HG03045 (cell line): ENCODE data around the gene GPAT3.
A peak's percentile ranks its signal among the peaks of the same experiment; 100 is the strongest.
"Not testable (repeated sequence)": the region's sequence is repeated elsewhere in the genome, so short reads cannot be mapped to it uniquely, and the experiment has no call there.

Experiments used
- ATAC-seq: cut with Tn5 transposase; IDR thresholded peaks from one replicate; pipeline ENCODE4 v1.9.1; 2021; ENCODE audit warnings: mild to moderate bottlenecking, moderate library complexity; ENCODE audit not compliant: unreplicated experiment

The GPAT3 gene

DNA sequence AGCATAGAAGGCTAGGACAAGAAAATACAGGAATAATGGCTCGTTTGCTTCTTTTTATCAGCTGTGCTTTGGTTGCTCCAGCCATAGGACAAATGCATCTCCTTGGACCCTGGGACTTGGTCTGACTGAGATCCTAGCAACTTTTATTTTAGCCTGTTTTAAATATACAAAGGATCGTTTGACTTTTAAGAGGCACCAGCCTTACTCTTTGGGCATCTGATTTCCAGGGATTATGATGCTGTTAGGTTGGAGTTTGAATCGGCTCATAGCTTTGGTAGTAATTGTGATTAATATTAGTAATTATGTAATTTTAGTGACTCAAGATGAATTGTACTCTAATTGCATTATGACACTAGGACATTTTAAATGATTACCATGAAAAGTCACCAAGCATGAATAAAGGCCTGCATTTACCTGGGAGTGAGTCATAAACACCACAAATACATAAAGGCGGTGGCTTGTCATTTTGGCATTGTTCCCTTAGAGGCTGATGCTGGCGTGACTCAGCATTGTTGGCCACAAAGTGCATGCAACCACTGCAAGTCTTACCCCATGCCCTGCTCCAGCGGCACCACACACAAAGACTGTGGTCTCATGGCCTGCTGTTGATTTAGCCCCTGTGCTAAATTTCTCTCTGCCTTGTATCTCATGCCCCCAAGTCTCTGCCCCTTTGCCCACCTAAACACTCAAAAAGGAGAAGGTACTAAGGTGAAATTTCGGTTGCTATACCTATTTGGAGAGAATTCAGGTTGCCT is 12.4 kb downstream of the GPAT3 start:
- peak; percentile 97 for ATAC-seq

DNA sequence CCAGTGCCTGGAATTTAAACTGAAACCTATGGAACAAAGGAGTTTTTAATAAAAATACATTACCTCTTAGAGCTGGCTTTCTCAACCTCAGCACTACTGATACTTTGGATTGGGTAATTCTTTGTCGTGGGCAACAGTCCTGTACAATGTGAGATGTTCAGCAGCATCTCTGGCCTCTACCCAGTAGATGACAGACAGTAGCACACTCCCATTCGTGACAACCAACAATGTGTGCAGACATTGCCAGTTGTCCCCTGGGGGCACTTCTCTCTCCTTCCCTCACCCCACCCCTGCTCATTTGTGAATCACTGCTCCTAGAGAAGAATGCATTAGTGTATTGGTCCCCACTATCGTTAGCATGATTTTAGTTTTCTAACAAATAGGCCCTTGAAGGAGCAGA is 16.2 kb downstream of the GPAT3 start:
- ATAC-seq = no peak

DNA sequence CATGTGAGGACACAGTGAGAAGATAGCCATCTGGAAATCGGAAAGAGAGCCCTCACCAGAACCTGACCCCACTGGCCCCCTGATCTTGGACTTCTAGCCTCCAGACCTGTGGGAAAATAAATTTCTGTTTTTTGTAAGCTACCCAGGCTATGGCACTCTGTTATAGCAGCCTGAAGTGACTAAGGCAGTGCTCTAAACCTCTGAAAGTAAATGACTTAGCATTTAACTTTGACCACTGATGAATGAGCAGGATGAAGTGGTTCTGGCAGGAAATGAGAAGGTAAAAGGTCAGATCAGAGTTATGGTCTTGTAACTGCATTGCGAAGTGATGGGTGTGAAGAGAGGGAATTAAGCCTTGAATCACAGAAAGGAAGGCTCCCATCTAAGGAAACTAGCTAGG is 17.0 kb downstream of the GPAT3 start:
- ATAC-seq = no peak

DNA sequence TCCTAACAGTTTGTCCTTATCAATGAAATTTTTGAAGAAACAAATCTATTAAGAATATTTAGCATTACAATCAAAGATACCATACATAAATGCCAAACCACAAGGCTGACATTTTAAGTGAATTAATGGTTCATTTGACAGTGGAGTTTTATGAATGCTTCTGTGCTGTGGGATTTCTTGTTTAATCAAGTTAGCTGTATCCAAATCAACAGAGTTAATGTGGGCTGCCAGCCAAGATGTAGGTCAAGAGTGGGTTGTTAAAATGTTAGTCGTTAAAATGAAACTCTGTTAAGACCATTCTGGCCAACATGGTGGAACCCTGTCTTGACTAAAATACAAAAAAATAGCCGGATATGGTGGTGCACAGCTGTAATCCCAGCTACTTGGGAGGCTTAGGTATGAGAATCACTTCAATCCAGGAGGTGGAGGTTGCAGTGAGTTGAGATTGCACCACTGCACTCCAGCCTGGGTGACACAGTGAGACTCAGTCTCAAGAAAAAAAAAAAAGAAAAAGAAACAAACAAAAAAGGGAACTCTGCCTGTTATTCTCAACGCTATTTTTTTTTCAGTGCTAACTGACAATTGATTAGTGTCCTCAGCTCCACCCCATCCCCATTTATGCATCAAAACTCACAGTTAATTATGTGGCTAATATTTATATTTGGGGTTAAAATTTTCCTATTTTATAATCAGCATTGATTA is 20.2 kb downstream of the GPAT3 start:
- no peak for ATAC-seq

DNA sequence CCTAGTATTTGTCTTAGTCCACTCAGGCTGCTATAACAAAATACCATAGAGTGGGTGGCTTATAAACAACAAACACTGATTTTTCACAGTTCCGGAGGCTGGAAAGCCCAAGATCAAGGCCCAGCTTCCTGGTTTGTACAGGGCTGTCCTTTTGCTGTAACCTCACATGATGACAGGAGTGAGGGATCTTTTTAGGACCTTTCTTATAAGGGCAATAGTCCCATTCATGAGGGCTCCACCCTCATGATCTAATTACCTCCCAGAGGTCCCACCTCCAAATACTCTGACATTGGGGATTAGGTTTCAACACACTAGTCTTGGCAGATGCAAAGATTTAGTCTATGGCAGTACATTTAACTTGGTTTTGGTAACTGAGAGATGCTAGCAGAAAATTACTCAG is 20.9 kb downstream of the GPAT3 start:
- ATAC-seq = no peak

DNA sequence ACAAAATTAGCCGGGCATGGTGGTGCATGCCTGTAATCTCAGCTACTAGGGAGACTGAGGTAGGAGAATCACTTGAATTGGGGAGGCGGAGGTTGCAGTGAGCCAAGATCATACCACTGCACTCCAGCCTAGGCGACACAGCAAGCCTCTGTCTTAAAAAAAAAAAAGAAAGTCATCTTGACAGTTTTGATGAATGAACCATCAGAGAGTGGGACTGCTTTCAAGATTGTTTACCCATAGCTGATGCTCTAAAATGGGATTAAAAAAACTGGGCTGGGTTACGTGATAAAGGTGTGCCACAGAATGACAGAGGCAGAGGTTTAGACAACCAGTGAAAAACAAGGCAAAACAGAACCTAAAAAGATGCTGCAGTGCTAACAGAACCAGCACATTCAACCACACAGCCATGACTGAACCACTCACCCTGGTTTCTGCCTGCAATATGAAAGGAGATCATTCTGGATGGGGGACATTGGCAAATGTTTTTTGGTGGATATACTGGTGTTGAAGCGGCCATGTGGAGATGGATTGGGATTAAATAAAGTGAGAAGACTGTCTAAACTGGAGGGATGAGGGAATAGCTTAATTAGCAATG is 22.2 kb downstream of the GPAT3 start:
- ATAC-seq = no peak

DNA sequence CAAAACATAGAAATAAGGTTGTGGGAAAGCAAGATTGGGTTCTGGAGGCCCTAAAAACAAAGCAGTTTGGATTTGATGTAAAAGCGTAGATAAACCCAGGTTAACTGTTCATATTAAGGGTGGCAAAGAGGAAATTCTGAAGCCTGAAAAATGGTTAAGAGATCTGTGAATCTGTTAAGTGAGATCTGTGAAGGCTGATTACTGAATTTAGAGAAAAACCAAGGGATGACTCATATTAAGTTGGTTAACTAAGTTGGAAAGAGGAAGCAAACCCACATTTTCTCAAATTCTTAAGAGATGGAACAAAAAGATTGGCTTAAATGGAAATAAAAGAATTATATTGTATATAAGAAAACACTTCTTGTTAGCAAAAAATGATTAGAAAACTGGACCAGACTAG is 22.8 kb downstream of the GPAT3 start:
- no peak for ATAC-seq

DNA sequence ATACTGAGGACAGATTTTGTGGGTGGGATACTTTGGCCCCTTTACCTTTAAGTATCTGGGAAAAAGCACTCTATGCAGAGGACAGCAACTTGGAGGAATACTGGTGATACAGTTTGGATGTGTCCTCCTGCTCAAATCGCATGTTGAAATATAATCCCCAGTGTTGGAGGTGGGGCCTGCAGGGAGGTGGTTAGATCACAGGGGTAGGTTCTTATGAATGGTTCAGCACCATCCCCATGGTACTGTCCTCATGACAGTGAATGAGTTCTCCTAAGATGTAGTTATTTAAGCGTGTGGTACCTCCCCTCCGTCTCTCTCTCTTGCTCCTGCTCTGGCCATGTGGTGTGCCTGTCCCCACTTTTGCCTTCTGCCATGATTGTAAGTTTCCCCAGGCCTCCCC is 24.6 kb downstream of the GPAT3 start:
- ATAC-seq = no peak

DNA sequence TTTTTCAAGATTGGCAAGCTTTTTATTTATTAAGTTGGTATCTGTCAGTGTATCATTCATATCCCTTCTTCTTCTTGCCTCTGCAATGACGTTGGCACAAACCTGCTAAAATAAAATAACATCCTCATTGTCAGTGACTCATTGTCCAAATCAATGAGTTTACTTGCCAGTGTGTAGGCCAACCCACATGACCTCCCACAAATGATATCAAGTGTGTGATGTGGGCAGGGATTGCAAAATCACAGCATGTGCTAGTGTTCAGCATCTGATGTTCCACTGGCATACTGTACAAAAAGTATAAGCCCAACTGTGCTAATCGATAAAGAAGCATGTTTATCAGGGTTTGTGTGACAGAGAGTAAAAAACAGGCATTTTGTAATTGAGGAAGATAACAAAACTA is 25.5 kb downstream of the GPAT3 start:
- no peak for ATAC-seq

DNA sequence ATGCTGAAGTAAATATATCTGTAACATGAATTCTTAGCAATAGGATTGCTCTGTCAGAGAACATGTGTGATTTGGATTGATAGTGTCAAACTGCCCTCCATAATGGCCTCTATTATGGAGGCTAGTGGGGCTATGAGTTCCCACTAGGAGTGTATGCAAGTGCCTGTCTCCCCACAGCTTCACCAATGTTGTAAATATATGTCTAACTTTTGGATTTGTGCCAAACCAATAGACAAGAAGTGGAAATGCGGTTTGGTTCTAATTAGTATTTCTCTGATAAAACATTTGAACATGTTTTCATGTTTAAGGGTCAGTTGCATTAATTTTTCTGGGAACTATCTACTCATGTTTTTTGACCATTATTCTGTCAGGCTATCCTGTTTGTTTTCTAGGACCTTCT is 28.1 kb downstream of the GPAT3 start:
- ATAC-seq = no peak

DNA sequence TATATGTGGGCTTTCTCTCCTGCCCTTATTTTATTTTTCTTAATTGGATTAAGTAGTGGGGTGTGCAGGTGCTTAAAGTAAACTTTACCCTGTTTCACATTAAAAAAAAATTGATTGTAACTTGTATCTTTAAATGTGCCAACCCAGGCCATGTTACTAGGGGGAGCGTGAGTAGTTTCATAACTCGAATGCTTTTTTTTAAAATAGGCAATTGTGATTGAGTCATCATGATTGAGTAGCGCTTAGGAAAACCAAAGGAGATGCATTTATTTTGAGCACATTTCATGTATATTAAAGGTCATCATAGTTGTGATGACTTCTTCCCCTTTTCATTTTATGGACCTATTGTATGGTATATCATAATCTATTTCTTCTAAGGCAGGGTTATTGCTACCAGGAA is 32.2 kb downstream of the GPAT3 start:
- no peak for ATAC-seq

DNA sequence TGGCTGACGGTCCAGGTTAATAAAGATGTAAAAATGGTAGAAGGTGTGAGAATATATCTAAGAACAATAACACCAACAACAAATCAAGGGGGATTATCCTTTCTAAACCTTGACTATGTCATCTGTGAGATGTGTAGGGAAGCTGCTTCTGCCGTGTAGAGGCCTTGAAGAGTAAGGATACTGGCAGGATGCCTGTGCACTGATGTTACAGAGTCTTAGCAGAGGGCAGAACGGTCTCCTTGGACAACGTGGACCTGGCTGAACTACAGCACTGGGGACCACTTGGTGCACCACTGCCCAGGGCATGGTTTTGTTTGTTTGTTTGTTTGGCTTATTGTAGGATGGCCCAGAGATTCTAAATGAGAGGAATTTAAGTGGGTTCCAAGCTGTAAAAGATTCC is 33.5 kb downstream of the GPAT3 start:
- ATAC-seq = no peak

DNA sequence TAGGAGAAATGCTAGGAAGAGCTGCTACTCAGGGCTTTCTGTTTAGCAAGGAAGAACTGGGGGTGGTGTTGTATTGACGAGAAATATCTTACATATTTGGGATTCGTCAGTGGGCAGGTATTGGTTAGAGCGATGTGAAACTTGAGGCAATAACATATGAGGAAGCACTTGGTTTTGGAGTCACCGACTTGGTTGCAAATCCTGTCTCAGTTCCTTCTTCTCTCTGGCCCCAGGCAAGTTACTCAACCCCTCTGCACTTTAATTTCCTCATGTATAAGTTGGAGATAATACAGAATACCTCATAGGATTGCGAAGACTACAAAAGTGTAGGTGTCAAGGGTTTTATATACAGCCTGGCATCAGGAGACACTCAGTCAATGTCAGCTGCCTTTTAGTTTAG is 34.1 kb downstream of the GPAT3 start:
- ATAC-seq = no peak

DNA sequence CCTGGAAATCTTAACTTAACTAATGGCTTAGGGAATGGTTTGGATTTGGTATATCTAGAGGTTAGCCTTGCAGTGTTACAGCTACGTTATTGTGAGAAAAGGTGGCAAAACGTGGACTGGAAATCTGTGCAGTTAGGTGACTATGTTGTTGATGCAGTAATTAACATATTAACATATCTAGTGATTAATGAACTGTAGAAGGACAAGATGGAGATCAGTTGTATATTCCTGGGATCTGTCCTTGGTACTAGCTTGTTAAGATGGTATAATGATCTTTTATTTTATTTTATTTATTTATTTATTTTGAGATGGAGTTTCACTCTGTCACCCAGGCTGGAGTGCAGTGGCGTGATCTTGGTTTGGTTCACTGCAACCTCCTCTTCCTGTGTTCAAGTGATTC is 36.9 kb downstream of the GPAT3 start:
- ATAC-seq = no peak

DNA sequence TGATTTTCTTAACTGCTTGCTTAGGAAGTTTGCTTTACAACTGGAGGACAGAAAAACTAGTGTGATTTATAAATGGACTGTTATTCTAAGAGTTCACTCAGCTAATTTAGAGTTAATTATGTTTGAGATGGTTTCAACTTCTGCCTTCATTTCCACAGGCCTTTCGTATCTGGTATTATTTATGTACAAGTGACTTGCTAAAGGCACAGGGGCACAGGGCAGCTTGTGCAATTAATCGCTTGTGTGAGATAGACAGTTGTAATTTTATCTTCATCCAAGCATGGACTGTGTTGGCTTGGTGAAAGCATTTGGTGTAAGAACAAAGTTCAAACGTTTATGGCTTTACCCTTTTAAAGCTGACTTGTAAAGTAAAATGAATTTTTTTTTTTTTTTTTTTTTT is 38.3 kb downstream of the GPAT3 start:
- no peak for ATAC-seq

DNA sequence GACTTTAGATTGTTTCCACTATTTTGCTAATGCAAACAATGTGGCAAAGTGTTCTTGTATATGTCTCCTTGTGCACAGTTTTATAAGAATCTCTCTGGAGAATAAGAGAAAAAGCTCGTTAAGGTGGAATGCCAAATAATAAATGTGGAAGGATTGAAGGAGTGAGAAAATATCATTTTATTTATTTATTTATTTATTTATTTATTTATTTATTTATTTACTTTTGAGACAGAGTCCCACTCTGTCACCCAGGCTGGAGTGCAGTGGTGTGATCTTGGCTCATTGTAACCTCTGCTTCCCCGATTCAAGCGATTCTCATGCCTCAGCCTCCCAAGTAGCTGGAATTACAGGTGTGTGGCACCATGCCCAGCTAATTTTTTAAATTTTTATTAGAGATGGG is 40.3 kb downstream of the GPAT3 start:
- not testable (repeated sequence) for ATAC-seq

DNA sequence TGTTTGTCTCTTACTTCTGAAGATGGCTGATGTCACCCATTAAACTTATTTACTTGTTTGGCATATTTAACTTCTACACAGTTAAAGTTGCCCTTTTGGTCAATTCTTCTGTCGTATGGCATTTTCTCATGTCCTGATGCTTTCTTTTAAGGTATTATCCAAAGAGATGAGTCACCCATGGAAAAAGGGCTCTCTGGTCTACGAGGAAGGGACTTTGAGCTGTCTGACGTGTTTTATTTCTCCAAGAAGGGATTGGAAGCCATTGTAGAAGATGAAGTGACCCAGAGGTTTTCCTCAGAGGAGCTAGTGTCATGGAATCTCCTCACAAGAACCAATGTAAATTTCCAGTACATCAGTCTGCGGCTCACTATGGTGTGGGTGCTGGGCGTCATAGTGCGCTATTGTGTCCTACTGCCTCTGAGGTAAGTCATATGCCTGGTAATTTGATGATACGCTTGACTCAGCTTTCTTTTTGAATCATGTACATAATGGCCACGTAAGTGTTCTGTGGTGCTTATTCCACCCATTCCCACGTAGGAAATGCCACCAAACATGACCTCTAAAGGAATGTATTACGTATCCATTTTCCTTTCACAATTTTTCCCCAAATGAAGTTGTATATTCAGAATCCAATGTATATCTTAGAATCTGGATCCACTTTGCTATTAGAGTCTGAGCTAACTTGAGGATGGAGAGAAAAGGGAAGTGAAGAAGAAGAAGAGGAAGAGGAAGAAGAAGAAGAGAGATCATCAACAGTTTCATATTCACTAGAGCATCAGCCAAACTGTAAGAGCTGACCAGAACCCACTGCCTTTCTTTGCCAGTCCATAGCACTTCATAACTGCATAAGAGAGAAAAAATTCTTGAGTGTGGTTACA is 45.7 kb downstream of the GPAT3 start:
- ATAC-seq = peak; percentile 77

DNA sequence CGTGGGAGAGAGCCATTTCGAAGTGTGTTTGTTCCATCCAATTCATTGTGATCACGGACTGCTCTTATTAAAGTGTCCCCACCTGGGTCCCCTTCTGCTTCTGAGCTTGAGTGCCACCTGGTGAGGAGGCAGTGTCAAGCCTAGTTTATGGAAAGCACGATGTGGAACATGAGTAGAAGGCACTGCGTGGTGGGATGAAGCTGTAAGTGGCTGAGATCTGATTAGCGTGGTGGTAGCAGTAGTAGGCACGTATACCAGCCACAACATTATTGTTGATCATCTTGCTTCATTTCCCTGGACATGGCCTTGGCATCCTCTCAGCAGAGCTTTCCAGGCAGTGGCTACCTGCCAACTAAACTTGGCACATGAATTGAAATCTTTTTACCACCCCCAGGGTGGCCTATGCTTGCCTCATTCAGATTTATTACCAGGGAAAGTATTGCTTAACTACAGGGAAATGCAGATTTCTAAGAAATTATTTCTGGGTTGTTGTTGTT is 46.4 kb downstream of the GPAT3 start:
- ATAC-seq = peak; percentile 47

DNA sequence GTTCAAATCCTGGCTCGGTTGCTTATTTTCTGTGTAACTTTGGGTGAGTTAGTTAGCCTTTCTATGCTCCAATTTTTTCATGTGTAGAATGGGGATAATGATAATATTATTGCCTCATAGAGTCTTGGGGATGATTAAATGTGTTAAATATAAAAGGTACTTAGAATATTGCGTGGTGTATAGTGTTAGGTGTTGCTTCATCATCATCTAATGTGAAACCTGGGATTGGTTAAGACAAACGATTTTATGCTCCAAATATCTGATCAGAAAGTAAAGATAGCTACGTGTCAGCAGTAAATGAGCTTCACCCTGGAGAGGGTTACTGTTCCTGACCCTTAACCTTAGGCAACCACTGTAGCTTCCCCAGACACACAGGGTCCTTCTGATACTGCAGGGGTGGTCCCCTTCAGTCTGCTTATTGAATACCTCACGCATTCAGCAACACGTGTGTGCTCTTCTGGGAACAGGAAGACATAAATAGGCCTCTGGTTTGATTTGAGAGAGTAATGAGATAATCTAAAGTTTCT is 50.1 kb downstream of the GPAT3 start:
- no peak for ATAC-seq

DNA sequence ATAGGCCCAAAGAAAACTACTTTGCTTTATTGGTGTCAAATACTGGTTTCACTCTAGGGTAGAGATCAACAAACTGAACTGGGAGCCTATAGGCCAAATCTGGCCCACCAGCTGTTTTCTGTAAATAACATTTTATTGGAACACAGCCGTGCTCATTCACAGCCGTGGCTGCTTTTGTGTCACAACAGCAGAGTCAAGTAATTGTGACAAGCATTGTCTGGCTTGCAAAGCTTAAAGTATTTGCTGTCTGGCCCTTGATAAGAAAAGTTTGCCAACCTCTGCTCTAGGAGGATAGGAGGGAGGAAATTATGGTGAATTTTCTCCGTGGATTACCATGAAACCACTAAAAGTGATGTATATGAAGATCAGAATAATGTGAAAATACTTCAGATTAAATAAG is 53.4 kb downstream of the GPAT3 start:
- ATAC-seq = no peak

DNA sequence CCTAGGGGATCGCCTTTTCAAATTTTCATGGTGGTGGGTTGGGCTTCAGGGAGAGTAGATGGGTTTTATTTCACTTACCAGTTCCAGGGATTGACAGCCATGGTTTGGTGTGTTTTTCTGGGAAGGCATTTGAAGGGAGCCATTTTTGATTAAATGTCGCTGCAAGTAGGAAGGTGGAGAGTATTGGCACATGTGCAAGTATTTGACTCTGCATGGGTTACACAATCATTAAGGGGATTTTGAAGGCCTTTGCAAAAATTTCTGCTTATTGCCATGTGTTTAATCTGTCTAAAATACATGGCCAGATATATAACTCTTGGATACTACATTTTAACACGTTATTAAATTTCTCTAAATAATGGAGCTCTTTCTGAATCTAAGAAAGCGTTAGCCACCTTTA is 55.1 kb downstream of the GPAT3 start:
- ATAC-seq = no peak
